Fibroblast of villous mesenchyme (primary cell): Measurements from ENCODE around the gene RSPO3. TPM values are rescaled to one million over a fixed set of nuclear protein-coding genes. Genes with fewer than 3 reads are reported as not detected.
A peak's percentile ranks its signal among the peaks of the same experiment; 100 is the strongest.

Source experiments
- DNase-seq: peaks from one replicate; pipeline ENCODE4 v3.0.0-alpha.2; 2010; ENCODE audit warnings: low read depth
- H3K4me3 ChIP-seq: 2 replicates; pipeline ENCODE4 v1.5.1; 2011; ENCODE audit warnings: low read depth, mild to moderate bottlenecking, low read length
- total RNA-seq: library from RNA; depleted of rRNA; stranded (reverse); fragments of >200 nt; gene quantifications from 2 replicates; pipeline ENCODE4 v1.2.3, GENCODE V29; 2012
- TF ChIP-seq, protein P1 (sequence below): IDR thresholded peaks from 2 replicates; pipeline ENCODE4 v1.5.1; 2012; ENCODE audit warnings: low read depth, mild to moderate bottlenecking, low read length; ENCODE audit not compliant: insufficient read depth

Gene RSPO3
- total RNA-seq, result 0.32 and 4.7 TPM in 2 replicates

- TF ChIP-seq, protein P1, sequence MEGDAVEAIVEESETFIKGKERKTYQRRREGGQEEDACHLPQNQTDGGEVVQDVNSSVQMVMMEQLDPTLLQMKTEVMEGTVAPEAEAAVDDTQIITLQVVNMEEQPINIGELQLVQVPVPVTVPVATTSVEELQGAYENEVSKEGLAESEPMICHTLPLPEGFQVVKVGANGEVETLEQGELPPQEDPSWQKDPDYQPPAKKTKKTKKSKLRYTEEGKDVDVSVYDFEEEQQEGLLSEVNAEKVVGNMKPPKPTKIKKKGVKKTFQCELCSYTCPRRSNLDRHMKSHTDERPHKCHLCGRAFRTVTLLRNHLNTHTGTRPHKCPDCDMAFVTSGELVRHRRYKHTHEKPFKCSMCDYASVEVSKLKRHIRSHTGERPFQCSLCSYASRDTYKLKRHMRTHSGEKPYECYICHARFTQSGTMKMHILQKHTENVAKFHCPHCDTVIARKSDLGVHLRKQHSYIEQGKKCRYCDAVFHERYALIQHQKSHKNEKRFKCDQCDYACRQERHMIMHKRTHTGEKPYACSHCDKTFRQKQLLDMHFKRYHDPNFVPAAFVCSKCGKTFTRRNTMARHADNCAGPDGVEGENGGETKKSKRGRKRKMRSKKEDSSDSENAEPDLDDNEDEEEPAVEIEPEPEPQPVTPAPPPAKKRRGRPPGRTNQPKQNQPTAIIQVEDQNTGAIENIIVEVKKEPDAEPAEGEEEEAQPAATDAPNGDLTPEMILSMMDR, result no peak
- peak; percentile 41 for DNase-seq
- H3K4me3 ChIP-seq, result peak within 1 kb of the TSS; percentile 57
Measured at GRCh38 chr6:127118298-127119101, at the start of gene RSPO3. Gene RSPO3, plus strand, starts transcription at chr6:127118671. Its CDS starts 522 bp downstream, at chr6:127119193.

GRCh38 chr6:127069659-127070279 is 48.7 kb upstream of the RSPO3 start:
- H3K4me3 ChIP-seq, result no peak overlapping the region
- peak; percentile 47 for DNase-seq

GRCh38 chr6:127073222-127073621 is 45.2 kb upstream of the RSPO3 start:
- TF ChIP-seq, protein P1, result no peak
- DNase-seq, result no peak
- no peak overlapping the region for H3K4me3 ChIP-seq

More at GRCh38 chr6:127069659-127070279, 48.7 kb upstream of the RSPO3 start:
- TF ChIP-seq, protein P1, result peak; percentile 62

- TF ChIP-seq, protein P1, result no peak
- no peak for DNase-seq
- H3K4me3 ChIP-seq, result no peak overlapping the region
Measured at GRCh38 chr6:127076466-127076865, 42.0 kb upstream of the RSPO3 start.

- no peak for DNase-seq
- H3K4me3 ChIP-seq, result no peak overlapping the region
- TF ChIP-seq, protein P1, result no peak
Measured at GRCh38 chr6:127077886-127078285, 40.6 kb upstream of the RSPO3 start.

GRCh38 chr6:127078669-127079068 is 39.8 kb upstream of the RSPO3 start:
- TF ChIP-seq, protein P1, result no peak
- H3K4me3 ChIP-seq, result no peak overlapping the region
- DNase-seq, result no peak
